GM18520 (cell line): ENCODE measurements around the gene CCL23.
"Not testable (repeated sequence)": the region's sequence is repeated elsewhere in the genome, so short reads cannot be mapped to it uniquely, and the experiment has no call there.

Source experiments
- ATAC-seq: cut with Tn5 transposase; IDR thresholded peaks from one replicate; pipeline ENCODE4 v1.9.1; 2021; ENCODE audit not compliant: unreplicated experiment

The CCL23 gene

DNA sequence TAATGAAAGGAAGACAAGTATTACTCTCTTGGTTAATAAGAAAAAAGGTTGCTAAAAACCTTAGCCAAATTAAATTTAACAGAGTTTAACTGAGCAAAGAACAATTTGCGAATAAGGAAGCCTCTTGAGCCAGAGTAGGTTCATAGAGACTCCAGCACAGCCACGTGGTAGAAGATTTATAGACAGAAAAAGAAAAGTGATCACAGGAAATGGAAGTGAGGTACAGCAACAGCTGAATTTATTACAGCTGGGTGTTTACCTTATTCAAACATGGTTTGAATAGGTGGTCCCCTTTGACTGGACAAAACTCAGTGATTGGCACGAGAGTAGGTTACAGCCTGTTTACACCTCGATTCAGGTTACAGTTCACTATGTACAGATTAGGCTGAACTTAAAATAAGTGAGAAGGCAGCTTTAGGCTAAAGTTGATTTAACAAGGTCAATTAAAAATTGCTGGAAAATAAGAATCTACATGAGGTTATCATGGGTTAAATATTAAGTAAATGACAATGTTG, 13.1 kb downstream of the CCL23 start:
- ATAC-seq, result no peak

DNA sequence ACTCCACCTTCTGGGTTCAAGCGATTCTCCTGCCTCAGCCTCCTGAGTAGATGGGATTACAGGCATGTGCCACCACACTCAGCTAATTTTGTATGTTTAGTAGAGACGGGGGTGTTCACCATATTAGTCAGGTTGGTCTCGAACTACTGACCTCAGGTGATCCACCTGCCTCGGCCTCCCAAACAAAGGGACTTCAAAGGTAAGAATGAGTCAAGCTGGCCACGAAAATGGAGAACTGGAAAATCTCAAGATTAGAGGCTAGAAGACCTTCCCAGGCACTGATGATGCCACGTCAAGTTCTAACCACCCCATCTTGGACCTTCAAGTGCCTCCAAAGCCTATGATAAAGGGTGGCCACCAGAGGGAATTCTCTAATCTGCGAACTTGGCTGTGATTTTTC, 15.1 kb downstream of the CCL23 start:
- ATAC-seq, result no peak

DNA sequence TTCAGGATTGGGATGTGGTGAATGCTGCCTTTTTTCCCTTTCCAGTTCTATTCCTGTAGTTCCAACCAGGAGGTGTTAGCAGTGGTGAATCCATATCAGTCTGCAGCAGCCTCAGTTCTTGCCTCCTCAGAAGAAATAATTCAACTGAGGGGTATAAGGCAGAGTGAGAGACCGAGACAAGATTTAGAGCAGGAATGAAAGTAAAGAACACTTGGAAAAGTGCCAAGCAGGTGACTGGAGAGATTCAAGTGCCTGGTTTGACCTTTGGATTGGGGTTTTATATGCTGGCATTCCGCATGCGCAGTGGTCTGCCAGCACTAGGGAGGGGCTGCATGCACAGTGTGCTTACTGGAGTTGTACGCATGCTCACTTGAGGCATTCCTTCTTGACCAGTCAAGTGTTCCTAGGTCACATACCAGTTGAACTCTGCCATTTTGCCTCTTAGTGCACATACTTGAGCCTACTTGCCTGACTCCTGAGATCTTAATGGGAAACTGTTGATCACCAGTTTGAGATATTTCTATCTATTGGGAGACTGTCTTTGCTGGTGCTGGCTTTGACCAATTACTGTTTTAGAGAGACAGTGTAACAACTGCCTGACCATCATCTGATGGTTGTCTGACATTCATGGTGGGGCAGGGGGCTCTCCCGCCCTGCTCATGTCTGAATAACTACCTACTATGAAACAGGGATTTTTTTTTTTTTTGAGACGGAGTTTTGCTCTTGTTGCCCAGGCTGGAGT, 15.7 kb downstream of the CCL23 start:
- ATAC-seq, result no peak

DNA sequence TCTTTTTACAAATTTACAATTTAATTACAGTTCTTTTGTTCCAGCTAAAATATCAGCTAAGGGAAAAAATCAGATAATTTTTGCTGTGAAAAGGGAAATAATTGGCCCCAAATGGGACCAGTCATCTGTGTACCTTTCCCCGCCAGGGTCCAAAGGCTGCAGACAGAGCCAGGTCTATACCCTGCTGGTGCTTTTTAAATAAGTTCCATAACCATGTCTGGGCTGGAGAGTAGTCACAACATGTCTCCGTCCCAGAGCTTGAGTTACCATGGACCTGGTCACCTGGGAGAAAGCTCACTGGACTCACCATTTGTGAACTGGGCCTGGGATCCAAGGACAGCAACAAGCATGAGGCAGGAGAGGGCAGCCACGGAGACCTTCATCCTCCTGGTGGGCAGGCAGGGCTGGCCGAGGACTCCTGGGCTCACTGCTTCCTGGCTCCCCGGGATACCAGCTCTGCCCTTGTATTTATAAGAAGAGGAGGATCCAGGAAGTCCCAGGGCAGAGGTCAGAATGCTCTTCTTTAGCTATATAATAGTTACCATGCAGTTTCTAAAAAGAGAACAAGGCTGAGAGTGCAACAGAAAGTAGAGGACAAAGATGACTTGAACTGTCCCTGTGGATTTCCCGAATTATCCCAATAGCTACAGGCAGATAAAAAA, 16.5 kb downstream of the CCL23 start, which contains the start of gene CCL15:
Gene CCL15, minus strand, starts transcription at position 444 of the 662 bp plus-strand sequence. Its CDS starts 61 bp downstream, at position 383.
- ATAC-seq, result no peak

DNA sequence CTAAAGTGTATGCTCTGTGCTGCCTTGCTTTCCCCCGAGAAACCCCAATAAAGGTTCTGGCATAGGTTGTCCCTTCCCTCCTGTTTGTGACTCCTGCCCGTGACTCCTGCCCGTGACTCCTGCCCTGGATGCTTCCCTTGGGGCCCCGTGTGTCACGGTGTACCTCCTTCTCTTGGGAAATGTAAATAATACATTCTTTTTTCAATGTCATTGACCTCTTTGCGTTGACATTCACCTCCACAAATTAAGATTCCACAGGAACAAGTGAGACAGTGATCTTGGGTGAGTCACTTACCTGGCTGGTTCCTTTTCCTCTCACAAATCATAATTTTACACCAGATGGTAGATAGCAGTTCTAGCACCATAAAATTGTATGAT, 17.1 kb downstream of the CCL23 start:
- ATAC-seq, result no peak

DNA sequence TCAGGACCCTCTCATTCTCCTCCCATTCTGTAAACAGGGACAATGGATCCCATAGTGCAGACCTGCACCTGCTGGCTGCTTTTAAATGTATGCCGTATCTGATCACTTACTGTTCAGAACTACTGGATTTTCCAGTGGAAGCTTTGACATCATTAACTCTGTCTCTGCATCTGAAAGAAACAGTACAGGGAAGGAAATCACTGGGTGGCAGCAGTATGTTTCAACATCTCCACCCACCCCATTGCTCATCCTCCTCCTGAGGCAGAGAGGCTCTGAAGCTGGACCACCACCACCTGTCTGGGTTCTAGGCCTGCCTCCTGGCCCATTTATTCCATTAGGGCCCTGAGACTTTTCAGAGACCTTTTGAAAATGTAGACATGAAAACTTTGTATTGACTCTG, 19.0 kb downstream of the CCL23 start:
- ATAC-seq, result no peak

DNA sequence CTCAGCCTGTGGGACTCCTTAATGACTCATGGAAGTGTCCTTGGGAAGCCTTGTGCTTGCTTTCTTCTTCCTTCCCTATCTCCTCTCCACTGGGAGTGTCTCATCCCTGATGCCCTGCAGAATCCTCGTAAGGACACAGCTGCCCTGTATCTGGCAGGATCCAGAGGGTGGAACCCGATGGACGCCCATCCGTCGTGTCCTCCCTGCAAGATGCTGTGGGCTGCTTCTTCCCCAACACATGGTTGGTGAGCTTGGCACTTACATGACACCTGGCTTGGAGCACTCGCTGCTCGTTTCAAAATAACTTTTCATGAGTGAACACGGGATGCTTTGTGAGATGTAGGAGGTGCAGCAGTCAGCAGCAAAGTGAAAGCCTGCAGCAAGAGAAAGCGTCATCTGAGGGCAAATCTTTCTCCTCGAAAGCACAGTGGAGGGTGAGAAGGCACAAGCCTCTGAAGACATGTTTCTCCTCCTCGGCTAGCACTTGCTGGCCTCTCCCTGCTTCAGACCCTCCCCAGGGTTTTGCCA, 19.7 kb downstream of the CCL23 start:
- no peak for ATAC-seq

DNA sequence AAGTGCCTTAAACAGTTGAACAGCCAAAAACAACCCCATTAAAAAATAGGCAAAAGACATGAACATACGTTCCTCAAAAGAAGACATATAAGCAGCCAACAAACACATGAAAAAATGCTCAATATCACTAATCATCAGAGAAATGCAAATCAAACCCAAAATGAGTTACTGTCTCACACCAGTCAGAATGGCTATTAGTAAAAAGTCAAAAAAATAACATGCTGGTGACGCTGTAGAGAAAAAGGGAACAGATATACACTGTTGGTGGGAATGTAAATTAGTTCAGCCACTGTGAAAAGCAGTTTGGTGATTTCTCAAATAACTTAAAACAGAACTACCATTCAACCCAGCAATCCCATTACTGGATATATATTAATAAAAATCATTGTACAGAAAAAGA, 22.4 kb downstream of the CCL23 start:
- ATAC-seq, result not testable (repeated sequence)

DNA sequence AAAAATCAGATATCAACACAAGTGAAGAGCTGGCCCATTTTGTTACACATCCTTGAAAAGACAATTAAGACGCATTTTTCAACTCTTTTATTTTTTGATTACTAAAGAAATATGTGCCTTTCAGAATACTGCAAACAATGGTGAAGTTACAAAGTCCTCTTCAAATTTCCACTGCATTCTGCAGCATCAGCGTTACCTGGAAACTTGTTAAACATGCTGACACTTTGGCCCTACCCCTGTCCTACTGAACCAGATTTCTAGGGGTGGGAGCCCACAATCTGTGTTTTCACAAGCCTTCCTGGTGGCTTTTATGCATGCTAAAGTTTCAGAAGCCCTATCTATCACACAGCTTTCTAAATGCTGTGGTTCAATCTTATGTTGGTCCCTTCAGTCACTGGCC, 26.7 kb downstream of the CCL23 start:
- ATAC-seq, result no peak

DNA sequence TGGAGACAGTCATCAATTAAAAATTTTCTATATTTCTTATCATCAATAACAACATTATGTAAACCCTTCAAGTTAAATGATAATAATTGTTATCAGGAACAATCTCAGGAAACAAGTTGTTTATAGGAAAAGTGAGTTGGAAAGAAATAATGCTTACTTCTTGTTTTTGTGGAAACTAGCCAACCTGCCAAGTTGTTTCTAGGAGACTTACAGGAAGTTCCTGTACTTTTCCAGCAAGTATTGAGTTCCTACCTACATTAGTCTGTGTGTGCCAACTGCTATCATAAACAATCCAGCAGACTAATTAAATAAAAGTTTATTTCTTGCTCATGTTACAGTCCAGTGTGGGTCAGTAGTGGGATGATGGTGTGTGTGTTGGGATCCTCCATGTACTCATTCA, 29.6 kb downstream of the CCL23 start:
- no peak for ATAC-seq

DNA sequence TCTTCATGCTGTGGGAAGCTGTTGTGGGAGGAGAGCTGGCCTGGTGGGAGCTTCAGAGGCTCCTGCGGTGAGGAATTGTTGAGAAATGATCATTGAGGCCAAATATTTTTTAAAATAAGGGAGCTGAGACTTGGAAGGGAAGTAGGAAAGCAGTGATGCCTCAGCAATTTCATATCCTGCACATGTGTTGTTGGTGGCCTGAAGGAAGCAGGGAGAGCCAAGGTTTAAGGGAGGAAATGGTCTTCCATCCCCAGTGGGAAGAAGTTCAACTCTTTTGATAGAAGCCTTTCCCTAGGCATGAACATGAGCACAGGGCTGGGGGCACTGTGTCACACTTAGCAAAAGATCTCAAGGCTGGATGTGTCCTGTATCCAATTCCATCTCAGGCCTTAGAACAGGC, 31.1 kb downstream of the CCL23 start, which contains the start of gene CCL14:
Gene CCL14, minus strand, starts transcription at position 87 of the 400 bp plus-strand sequence. Its CDS starts 80 bp downstream, at position 7.
- ATAC-seq, result no peak

DNA sequence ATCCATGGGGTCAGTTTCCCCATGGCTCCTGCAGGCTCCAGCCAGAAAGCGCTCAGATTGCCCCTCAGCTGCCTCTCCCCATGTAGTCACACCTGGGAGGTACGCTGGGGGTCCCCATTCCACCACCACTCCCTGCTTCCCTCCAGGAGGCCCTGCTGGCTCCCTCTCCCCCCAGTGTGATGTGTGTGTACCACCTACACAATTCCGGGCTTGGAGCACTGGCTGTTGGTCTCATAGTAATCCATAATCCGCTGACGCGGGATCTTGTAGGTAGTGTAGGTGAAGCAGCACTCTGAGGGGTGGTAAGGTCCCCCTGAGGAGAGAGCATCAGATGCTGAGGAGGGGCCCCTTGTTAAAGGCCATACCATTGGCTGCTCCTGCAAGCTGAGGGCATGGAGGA, 33.6 kb downstream of the CCL23 start:
- ATAC-seq, result no peak

DNA sequence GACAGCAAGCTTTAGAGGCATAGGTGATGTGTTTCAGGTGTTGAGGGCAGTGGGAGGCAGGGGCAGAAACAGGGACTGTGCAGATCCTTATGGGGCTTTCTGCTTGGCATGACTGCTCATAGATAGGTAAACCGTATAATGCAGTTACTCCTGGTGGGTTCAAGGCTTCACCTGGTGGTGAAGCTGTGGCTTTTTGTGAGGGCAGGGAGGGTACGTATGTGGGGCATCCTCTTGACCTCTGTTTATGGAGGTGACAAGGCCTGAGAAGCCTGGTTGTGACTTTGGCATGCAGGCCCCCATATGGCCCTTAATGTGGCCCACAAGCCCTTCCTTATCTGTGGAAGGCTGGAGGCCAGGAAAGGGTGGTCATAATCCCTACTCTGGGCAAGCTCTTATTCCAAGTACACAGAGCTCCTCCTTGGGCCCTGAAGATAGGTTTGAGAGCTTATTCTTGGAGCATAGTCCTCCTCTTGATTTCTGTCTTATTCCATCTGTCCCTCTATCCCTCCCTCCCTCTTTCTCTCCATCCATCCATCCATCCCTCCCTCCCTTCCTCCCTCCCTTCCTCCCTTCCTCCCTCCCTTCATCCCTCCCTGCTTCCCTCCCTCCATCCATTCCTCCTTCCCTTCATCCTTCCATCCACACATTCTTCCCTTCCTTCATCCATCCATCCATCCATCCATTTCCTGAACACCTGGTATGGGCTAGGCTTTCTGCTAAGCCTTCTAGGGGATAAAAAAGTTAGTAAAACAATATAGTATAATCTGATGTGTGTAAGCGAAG, 35.2 kb downstream of the CCL23 start:
- ATAC-seq, result no peak

DNA sequence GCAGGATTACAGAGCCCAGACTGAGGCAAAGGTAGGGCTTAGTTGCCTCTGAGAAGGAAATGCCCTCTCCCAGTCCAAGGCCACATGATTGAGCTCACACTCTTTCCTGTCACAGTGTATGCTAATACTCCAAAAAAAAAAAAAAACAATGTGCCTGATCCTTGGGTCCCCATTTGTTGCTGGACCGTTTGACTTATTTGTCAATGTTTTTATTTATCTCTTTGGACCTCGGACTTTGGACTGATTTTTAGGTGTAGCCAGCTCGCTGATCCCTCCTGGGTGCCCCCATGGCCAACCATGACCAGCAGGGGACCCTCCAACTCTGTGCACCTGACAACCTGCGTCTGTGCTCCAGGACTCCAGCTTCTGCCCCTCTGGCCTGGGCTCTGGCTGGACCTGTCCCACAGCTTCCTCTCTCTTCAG, 35.9 kb downstream of the CCL23 start:
- no peak for ATAC-seq

DNA sequence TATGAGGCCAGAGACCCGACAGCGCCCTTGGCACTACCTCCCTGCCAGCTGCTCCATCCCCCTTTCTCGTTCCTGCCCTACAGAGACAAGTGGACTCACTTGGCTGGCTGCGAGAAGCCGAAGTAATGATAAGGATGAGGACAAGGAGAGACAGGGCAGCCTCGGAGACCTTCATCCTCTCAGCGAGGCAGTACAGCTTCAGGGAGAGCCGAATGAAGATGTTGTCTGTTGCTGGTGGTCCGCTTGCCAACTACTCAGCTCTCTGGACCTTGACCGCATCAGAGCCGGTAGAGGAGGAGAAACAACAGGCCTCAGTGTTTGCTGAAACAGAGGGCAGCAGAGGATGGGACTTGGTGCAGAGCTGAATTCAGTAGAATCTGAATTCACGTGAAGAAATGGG, 36.5 kb downstream of the CCL23 start, which contains the start of gene CCL16:
Gene CCL16, minus strand, starts transcription at position 252 of the 400 bp plus-strand sequence. Its CDS starts 77 bp downstream, at position 175.
- ATAC-seq, result no peak

DNA sequence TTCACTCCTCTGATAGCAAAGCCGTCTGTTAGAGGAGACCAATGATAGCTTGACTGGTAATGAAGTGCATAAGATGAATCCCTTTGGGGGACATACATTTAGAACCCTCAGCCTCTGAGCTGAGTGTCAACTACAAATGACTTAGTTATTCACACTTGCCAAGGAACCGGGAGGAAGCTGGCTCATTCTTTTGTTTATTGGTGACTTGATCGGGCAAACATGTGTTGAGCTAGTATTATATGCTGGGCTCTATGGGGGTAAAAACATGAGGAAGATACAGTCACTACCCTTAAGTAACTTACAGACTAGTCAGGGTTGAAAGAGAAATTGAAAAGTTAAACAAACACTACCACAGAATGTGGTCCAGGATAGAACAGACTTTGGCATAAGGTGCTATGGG, 39.4 kb downstream of the CCL23 start:
- no peak for ATAC-seq

DNA sequence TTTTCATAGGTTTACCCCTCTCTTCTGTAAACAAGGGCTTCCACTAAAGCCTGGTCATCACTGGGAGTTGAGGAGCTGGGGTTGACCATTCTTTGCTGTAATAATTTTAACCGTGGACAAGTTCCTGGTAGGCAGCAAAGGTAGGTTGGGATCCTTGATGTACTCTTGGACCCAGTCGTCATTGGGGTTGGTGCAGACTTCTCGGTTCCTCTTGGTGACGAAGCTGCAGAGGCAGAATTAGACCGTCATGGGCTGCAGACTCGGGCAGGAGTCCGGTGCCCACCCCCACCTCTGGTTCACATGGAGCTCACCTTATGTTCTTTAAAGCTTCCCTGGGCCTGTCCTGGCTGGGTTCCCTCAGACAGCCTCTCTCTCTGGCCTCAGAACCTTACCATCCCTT, 40.3 kb downstream of the CCL23 start:
- ATAC-seq, result no peak

DNA sequence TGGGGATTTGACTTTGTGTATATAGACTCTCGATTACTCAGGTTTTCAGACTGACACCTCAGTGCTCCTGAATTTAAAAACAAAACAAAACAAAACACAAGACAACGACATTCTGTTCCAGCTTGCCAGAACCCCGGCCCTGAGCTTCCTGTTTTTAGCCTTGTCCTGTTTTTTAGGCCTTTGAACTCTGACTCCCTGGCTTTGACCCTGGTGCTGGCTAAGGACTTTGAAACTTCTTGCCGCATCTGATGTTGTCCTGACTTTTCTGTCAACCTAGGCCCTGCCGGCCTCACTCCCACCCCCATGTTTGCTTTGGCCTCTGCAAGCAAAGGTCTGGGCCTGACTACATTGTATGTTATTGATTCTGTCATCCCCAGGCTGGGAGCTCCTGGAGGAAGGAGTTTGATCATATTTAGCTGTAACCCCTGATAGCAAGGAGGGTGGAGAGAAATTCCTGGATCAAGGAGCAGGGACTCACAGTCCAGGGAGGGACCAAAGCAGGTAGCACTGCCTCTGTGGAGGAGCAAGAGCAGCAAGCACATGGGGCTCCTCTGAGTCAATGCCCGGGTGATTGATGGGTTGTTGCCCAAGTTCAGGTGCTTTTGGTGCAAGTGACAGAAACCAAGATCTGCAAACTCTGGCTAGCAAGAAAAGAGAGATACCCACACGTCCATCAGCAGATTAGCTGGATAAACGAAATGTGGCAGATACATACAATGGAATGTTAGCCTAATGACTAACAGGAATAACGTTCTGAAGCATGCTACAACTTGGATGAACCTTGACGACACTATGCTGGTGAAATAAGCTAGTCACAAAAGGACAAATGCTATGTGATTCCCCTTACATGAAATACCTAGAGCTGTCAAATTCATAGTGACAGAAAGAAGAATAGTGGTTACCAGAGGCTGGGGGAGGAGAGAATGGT, 44.2 kb downstream of the CCL23 start:
- ATAC-seq, result no peak

DNA sequence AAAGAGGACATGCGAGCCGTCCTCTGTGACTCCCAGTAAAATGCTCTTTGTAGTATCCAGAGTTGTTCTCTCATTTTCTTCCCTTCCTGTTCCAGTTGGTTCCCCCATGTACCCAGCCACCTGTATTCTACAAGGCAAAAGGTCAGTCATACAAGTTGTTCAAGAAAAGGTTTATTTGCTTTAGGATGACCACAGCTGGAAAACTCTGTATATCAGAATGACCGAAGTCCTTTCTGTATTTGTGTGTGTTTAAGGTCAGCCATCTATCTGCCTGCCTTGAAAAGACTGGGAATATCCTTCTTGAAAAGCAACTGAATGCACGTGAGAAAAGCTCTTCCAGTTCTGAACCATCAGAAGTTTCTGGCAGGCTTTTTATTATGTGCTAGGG, 44.8 kb downstream of the CCL23 start:
- no peak for ATAC-seq

DNA sequence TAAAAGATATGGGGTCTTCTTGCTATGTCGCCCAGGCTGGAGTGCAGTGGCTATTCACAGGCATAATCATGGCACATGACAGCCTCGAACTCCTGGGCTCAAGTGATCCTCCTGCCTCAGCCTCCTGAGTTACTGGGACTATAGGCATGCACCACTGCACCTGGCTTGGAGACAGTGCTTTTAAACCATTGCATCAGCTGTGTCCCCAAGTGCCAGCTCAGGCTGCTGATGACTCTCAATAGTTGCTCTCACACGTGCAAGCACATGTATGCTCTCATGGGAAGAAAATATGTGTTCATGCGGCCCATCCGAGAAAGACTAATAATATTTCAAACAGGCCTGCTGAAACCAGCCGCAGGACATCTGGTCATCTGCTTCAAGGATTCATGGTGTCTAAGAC, 45.2 kb downstream of the CCL23 start:
- no peak for ATAC-seq
